HEK293 (cell line): ENCODE results near the gene ALOX5.

Experiments used
- CTCF ChIA-PET: fragments of 350-600 bp; formaldehyde crosslinking; extraction: SDS; loops from one replicate; lab custom pipeline; 2021; ENCODE audit warnings: antibody characterized with exemption; lab: Yijun Ruan, JAX
- POLR2A ChIA-PET: fragments of 300-600 bp; formaldehyde crosslinking; extraction: SDS; loops from one replicate; lab custom pipeline; 2020; ENCODE audit warnings: antibody characterized with exemption, inconsistent platforms; lab: Yijun Ruan, JAX
- H3K27ac ChIP-seq: fragments of 200-500 bp; sonication (Bioruptor generic); 2 replicates; pipeline ENCODE4 v1.5.1; 2014; ENCODE audit warnings: low read depth, low read length, control low read depth, inconsistent platforms; ENCODE audit errors: extremely low read depth
- H3K36me3 ChIP-seq, 2 experiments: fragments of 200-500 bp in 1 of 2; sonication (Bioruptor generic) in 1 of 2; 1 replicate in 1 of 2; 2 replicates in 1 of 2; pipeline ENCODE4 v1.5.1; 2014 to 2017; ENCODE audit warnings: inconsistent platforms in 2 of 2, low read length in 2 of 2; ENCODE audit not compliant: control insufficient read depth in 2 of 2, insufficient read depth in 1 of 2
- H3K4me1 ChIP-seq: fragments of 200-500 bp; sonication (Bioruptor generic); 2 replicates; pipeline ENCODE4 v1.5.1; 2014; ENCODE audit warnings: mild to moderate bottlenecking, low read length, inconsistent platforms; ENCODE audit not compliant: control insufficient read depth, insufficient read depth
- H3K4me3 ChIP-seq: 2 replicates; pipeline ENCODE4 v1.5.1; 2011; ENCODE audit warnings: low read depth, mild to moderate bottlenecking, control low read depth, low read length, moderate library complexity
- H3K9me3 ChIP-seq: fragments of 200-500 bp; sonication (Bioruptor generic); 2 replicates; pipeline ENCODE4 v1.5.1; 2014; ENCODE audit warnings: low read depth, low read length, inconsistent platforms; ENCODE audit not compliant: control insufficient read depth, insufficient read depth
- INSM2 ChIP-seq: fragments of 450-650 bp; formaldehyde crosslinking; IDR thresholded peaks from 2 replicates; pipeline ENCODE4 v1.5.1; 2016; ENCODE audit warnings: missing biosample characterization, missing genetic modification characterization
- KLF1 ChIP-seq: fragments of 450-650 bp; formaldehyde crosslinking; IDR thresholded peaks from 2 replicates; pipeline ENCODE4 v1.5.1; 2016; ENCODE audit warnings: missing biosample characterization, missing genetic modification characterization
- KLF7 ChIP-seq: fragments of 450-650 bp; formaldehyde crosslinking; IDR thresholded peaks from 2 replicates; pipeline ENCODE4 v1.5.1; 2016; ENCODE audit warnings: missing biosample characterization, missing genetic modification characterization, borderline replicate concordance
- KLF8 ChIP-seq: fragments of 450-650 bp; formaldehyde crosslinking; IDR thresholded peaks from 2 replicates; pipeline ENCODE4 v1.5.1; 2016; ENCODE audit warnings: missing biosample characterization, missing genetic modification characterization
- MEIS1 ChIP-seq: sonication (generic); formaldehyde crosslinking; IDR thresholded peaks from 2 replicates; pipeline ENCODE4 v1.8.1; 2022; ENCODE audit warnings: missing genetic modification reagents, mild to moderate bottlenecking, borderline replicate concordance
- MYNN ChIP-seq: fragments of 450-650 bp; formaldehyde crosslinking; IDR thresholded peaks from 2 replicates; pipeline ENCODE4 v1.5.1; 2016; ENCODE audit warnings: missing biosample characterization, missing genetic modification characterization, borderline replicate concordance
- ZBTB1 ChIP-seq: fragments of 450-650 bp; formaldehyde crosslinking; IDR thresholded peaks from 2 replicates; pipeline ENCODE4 v1.5.1; 2016; ENCODE audit warnings: missing biosample characterization, missing genetic modification characterization
- ZBTB44 ChIP-seq: fragments of 450-650 bp; IDR thresholded peaks from 2 replicates; pipeline ENCODE4 v1.5.1; 2018; ENCODE audit warnings: missing biosample characterization, mild to moderate bottlenecking, missing genetic modification characterization
- ZFP41 ChIP-seq: fragments of 450-650 bp; formaldehyde crosslinking; IDR thresholded peaks from 2 replicates; pipeline ENCODE4 v1.5.1; 2016; ENCODE audit warnings: missing biosample characterization, missing genetic modification characterization, borderline replicate concordance
- ZNF114 ChIP-seq: fragments of 450-650 bp; formaldehyde crosslinking; IDR thresholded peaks from 2 replicates; pipeline ENCODE4 v1.5.0; 2017; ENCODE audit warnings: missing biosample characterization, missing genetic modification characterization
- ZNF24 ChIP-seq: fragments of 450-650 bp; formaldehyde crosslinking; IDR thresholded peaks from 2 replicates; pipeline ENCODE4 v1.5.1; 2016; ENCODE audit warnings: missing biosample characterization, missing genetic modification characterization
- ZNF274 ChIP-seq, 2 experiments: fragments of 200-500 bp in 1 of 2; fragments of 450-650 bp in 1 of 2; sonication (Bioruptor generic) in 1 of 2; formaldehyde crosslinking in 1 of 2; IDR thresholded peaks; 2 replicates each; pipeline versions ENCODE4 v1.5.1 to v1.6.1; 2014 to 2016; ENCODE audit warnings: borderline replicate concordance in 1 of 2, inconsistent platforms in 1 of 2, low read length in 1 of 2, missing biosample characterization in 1 of 2, missing genetic modification characterization in 1 of 2
- ZNF426 ChIP-seq: fragments of 450-650 bp; formaldehyde crosslinking; IDR thresholded peaks from 2 replicates; pipeline ENCODE4 v1.5.1; 2017; ENCODE audit warnings: missing biosample characterization, missing genetic modification characterization, mild to moderate bottlenecking, inconsistent platforms, moderate library complexity
- ZNF514 ChIP-seq: fragments of 450-650 bp; formaldehyde crosslinking; IDR thresholded peaks from 2 replicates; pipeline ENCODE4 v1.5.1; 2016; ENCODE audit warnings: missing biosample characterization, missing genetic modification characterization
- ZNF530 ChIP-seq: fragments of 450-650 bp; formaldehyde crosslinking; IDR thresholded peaks from 2 replicates; pipeline ENCODE4 v1.5.1; 2016; ENCODE audit warnings: low read depth, missing biosample characterization, missing genetic modification characterization
- ZNF555 ChIP-seq: fragments of 450-650 bp; formaldehyde crosslinking; conservative IDR thresholded peaks from 2 replicates; pipeline ENCODE4 v1.5.1; 2017; ENCODE audit warnings: missing biosample characterization, mild to moderate bottlenecking, missing genetic modification characterization, inconsistent platforms
- ZNF561 ChIP-seq: fragments of 450-650 bp; IDR thresholded peaks from 2 replicates; pipeline ENCODE4 v1.5.1; 2018; ENCODE audit warnings: missing biosample characterization, missing genetic modification characterization, borderline replicate concordance
- ZNF639 ChIP-seq: fragments of 450-650 bp; formaldehyde crosslinking; IDR thresholded peaks from 2 replicates; pipeline ENCODE4 v1.5.1; 2016; ENCODE audit warnings: missing biosample characterization, missing genetic modification characterization
- ZNF654 ChIP-seq: fragments of 450-650 bp; formaldehyde crosslinking; IDR thresholded peaks from 2 replicates; pipeline ENCODE4 v1.5.1; 2016; ENCODE audit warnings: low read depth, missing biosample characterization, missing genetic modification characterization
- ZNF660 ChIP-seq: fragments of 450-650 bp; IDR thresholded peaks from 2 replicates; pipeline ENCODE4 v1.5.1; 2018; ENCODE audit warnings: missing biosample characterization, mild to moderate bottlenecking, missing genetic modification characterization
- ZNF664 ChIP-seq: fragments of 450-650 bp; formaldehyde crosslinking; IDR thresholded peaks from 2 replicates; pipeline ENCODE4 v1.5.1; 2016; ENCODE audit warnings: missing biosample characterization, missing genetic modification characterization
- ZSCAN30 ChIP-seq: fragments of 450-650 bp; IDR thresholded peaks from 2 replicates; pipeline ENCODE4 v1.5.1; 2018; ENCODE audit warnings: missing biosample characterization, mild to moderate bottlenecking, missing genetic modification characterization, moderate library complexity

The ALOX5 gene

GRCh38 chr10:45418417-45418848 is 44.4 kb downstream of the ALOX5 start:
- H3K9me3 ChIP-seq = no peaks in the 10 kb centered on the region
- H3K4me1 ChIP-seq = peaks cover 6% of the 10 kb centered on the region; the same call in 1 of the 2 replicates
- no peaks in the 10 kb centered on the region for H3K36me3 ChIP-seq
- TF ChIP-seq ZNF24 (no peak), ZNF426 (tag by site-specific recombination) (no peak), ZNF114 (tag by site-specific recombination) (no peak), ZNF561 (tag by site-specific recombination) (no peak), ZNF660 (tag by site-specific recombination) (no peak), ZSCAN30 (tag by site-specific recombination) (no peak), ZNF555 (tag by site-specific recombination) (no peak), ZNF530 (tag by site-specific recombination) (no peak), ZNF274 (IDR thresholded peaks at IDR 0.05; ENCODE audit: low read length) (no peak), ZNF274 (tag by site-specific recombination; IDR thresholded peaks at IDR 0.05; ENCODE audit: borderline replicate concordance) (no peak), INSM2 (tag by site-specific recombination) (no peak), ZNF514 (tag by site-specific recombination) (no peak), ZNF664 (tag by site-specific recombination) (no peak)
- TF ChIP-seq, all 188 proteins: peak for 0
- CTCF ChIA-PET = no interaction called here
- POLR2A ChIA-PET = no interaction called here
- Histone ChIP-seq H3K27ac (no peak overlapping the region), H3K4me3 (no peak overlapping the region)

GRCh38 chr10:45418849-45419675 is 45.0 kb downstream of the ALOX5 start:
- Histone ChIP-seq H3K27ac (no peak overlapping the region), H3K4me3 (no peak overlapping the region), H3K36me3 (no peaks in the 10 kb centered on the region), H3K4me1 (peaks cover 6% of the 10 kb centered on the region; the same call in 1 of the 2 replicates), H3K9me3 (no peaks in the 10 kb centered on the region)
- CTCF ChIA-PET = no interaction called here
- POLR2A ChIA-PET = no interaction called here
- TF ChIP-seq KLF8 (tag by site-specific recombination) = no peak
- no peak for TF ChIP-seq ZNF639
- no peak for TF ChIP-seq ZNF514 (tag by site-specific recombination)
- no peak for TF ChIP-seq ZSCAN30 (tag by site-specific recombination)
- no peak for TF ChIP-seq ZBTB44 (tag by site-specific recombination)
- no peak for TF ChIP-seq MYNN (tag by site-specific recombination)
- TF ChIP-seq ZNF654 (tag by site-specific recombination) = no peak
- no peak for TF ChIP-seq ZBTB1
- no peak for TF ChIP-seq MEIS1 (CRISPR knock-in tag)
- no peak for TF ChIP-seq ZFP41
- no peak for TF ChIP-seq KLF1 (tag by site-specific recombination)
- no peak for TF ChIP-seq KLF7 (tag by site-specific recombination)
